PC-3 (cell line): ENCODE measurements around the gene C4orf50.

Experiments used
- EZH2 ChIP-seq: fragments of 300-600 bp; sonication (generic); IDR thresholded peaks from one replicate; pipeline ENCODE4 v1.6.1; 2017; ENCODE audit warnings: antibody characterized with exemption, mild to moderate bottlenecking, low read length; ENCODE audit not compliant: unreplicated experiment
- TF ChIP-seq, protein P1 (sequence below): fragments of 300-600 bp; sonication (generic); conservative IDR thresholded peaks from 2 replicates; pipeline ENCODE4 v1.5.1; 2017; ENCODE audit warnings: antibody characterized with exemption, low read depth, mild to moderate bottlenecking, low read length

DNA sequence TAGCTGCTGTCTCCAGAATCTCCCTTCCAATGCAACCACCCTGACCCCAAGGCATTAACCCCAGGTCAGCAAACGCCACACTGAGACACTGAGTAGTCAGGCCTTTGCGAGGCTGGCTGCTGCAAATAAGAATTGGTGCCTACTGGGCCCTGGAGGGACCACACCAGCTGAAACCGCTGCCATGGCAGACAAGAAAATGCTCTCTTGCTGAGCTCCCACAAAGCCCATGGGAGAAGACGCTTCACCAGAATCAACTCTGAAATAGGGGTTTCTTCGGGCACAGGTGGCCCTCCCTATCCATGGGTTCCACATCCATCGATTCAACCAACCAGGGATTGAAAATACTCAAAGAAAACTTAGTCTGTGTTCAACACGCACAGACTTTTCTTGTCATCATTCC lies 98.7 kb downstream of the C4orf50 start:
- TF ChIP-seq, protein P1, sequence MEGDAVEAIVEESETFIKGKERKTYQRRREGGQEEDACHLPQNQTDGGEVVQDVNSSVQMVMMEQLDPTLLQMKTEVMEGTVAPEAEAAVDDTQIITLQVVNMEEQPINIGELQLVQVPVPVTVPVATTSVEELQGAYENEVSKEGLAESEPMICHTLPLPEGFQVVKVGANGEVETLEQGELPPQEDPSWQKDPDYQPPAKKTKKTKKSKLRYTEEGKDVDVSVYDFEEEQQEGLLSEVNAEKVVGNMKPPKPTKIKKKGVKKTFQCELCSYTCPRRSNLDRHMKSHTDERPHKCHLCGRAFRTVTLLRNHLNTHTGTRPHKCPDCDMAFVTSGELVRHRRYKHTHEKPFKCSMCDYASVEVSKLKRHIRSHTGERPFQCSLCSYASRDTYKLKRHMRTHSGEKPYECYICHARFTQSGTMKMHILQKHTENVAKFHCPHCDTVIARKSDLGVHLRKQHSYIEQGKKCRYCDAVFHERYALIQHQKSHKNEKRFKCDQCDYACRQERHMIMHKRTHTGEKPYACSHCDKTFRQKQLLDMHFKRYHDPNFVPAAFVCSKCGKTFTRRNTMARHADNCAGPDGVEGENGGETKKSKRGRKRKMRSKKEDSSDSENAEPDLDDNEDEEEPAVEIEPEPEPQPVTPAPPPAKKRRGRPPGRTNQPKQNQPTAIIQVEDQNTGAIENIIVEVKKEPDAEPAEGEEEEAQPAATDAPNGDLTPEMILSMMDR, result no peak
- TF ChIP-seq EZH2, result no peak
